Measurements from ENCODE around the gene SUPT20HL1.

Gene SUPT20HL1

GRCh38 chrX:24405959-24406358, 45.5 kb downstream of the SUPT20HL1 start:
- no peaks in the 10 kb centered on the region for H3K27me3 ChIP-seq (ENCODE audit: low read depth, low read length)
- H3K27ac ChIP-seq (ENCODE audit: low read length): no peak overlapping the region
- H3K36me3 ChIP-seq (ENCODE audit: control insufficient read depth in 1 of 2, insufficient read depth in 2 of 2, low read length in 2 of 2): no peaks in the 10 kb centered on the region
- no peaks in the 10 kb centered on the region for H3K4me1 ChIP-seq (ENCODE audit: control insufficient read depth in 1 of 2, insufficient read depth in 2 of 2, low read length in 2 of 2)
- no peaks in the 10 kb centered on the region for H3K9me3 ChIP-seq (ENCODE audit: control insufficient read depth in 1 of 2, low read length in 2 of 2)
- no peak overlapping the region for H3K4me3 ChIP-seq (ENCODE audit: low read depth in 1 of 2, low read length in 2 of 2)
